GM20000 (cell line): Measurements from ENCODE around the gene B3GNT8.

ENCODE experiments used
- DNase-seq: peaks from one replicate; pipeline ENCODE4 v3.0.0; 2012; ENCODE audit warnings: low spot score
- TF ChIP-seq, protein P1 (sequence below): IDR thresholded peaks from 2 replicates; pipeline ENCODE4 v1.5.1; 2012; ENCODE audit warnings: mild to moderate bottlenecking, control low read depth; ENCODE audit errors: extremely low read depth, missing control alignments

Gene B3GNT8

DNA sequence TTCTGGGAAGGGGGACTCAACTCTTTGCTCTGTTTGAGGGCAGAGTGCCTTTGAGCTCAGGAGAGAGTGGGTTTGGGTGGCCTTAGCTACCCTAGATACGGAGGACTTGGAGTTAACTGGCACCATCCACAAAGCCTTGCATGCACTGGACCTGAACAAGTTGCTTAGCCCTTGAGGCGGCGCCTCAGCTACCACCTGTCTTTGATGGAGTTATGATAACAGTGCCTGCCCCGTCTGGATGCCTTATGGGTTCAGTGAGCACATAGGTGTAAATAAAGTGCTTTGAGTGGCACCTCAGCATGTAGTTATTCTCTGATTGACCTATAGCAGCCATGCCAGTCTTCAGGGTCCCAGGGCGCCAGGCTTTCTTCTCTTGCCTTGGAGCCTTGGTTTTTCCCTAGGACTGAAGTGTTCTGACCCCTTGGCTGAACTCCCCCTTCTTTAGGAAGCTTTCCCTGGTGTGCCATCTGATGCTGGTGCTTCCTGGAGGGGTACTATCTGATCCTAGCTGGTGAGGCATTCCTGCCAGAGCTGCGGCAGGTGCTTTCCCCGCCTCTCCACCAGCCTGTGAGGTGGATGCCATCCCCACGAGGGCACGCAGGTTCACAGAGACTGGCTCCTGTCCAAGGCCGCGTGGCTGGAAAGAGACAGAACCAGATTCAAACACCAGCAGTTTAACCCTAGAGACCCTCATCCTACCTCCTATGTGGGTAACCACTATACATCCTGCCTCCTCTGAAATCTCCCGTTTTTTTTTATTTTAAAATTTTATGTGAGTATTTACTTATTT lies 23.8 kb downstream of the B3GNT8 start:
- no peak for DNase-seq
- TF ChIP-seq, protein P1, sequence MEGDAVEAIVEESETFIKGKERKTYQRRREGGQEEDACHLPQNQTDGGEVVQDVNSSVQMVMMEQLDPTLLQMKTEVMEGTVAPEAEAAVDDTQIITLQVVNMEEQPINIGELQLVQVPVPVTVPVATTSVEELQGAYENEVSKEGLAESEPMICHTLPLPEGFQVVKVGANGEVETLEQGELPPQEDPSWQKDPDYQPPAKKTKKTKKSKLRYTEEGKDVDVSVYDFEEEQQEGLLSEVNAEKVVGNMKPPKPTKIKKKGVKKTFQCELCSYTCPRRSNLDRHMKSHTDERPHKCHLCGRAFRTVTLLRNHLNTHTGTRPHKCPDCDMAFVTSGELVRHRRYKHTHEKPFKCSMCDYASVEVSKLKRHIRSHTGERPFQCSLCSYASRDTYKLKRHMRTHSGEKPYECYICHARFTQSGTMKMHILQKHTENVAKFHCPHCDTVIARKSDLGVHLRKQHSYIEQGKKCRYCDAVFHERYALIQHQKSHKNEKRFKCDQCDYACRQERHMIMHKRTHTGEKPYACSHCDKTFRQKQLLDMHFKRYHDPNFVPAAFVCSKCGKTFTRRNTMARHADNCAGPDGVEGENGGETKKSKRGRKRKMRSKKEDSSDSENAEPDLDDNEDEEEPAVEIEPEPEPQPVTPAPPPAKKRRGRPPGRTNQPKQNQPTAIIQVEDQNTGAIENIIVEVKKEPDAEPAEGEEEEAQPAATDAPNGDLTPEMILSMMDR: no peak

DNA sequence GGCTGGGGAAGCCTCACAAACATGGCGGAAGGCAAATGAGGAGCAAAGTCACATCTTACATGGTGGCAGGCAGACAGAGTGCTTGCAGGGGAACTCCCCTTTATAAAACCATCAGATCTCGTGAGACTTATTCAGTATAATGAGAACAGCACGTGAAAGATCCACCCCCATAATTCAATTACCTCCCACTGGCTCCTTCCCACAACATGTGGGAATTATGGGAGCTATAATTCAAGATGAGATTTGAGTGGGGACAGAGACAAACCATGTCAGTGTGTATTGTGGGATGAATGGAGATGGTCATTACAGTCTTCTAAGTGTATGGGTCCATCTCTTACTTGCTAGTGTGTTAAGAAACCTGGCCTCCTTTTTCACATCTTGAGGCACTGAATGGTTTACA lies 25.2 kb downstream of the B3GNT8 start:
- TF ChIP-seq, protein P1: no peak
- DNase-seq: no peak

DNA sequence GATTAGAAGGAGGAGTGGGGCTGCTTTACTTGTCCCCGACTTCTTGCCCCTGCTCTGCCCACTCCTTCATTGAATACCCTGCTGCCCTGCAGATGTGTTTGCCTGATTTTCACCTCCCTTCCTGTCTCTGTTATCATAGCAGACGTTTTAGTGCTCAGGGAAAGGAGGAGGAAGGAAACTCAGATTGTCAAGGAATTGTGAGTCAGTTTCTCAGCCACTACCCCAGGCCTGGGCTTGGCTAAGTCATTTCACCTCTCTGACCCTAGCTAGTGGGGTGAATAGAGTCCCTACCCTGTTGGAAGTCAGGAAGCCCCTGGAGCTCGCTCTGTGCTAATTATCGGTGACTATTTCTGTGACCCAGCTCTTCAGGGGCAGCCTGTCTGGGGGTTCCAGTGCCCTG lies 25.7 kb downstream of the B3GNT8 start:
- DNase-seq: no peak
- TF ChIP-seq, protein P1: no peak

DNA sequence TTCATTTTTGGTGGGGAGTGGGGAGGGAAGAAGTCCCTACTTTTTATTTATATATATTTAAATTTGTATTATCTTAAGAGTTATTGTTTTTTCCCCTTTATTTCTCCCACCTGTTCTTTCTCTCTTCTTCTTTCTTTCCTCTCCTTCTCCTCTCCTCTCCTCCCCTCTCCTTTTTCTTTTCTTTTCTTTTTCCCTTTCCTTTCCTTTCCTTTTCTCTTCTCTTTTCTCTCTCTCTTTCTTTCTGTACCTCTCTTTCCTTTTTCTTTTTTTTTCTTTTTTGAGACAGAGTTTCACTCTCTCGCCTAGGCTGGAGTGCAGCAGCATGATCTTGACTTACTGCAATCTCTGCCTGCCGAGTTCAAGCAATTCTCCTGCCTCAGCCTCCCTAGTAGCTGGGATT lies 27.6 kb downstream of the B3GNT8 start:
- no peak for DNase-seq
- TF ChIP-seq, protein P1: no peak

DNA sequence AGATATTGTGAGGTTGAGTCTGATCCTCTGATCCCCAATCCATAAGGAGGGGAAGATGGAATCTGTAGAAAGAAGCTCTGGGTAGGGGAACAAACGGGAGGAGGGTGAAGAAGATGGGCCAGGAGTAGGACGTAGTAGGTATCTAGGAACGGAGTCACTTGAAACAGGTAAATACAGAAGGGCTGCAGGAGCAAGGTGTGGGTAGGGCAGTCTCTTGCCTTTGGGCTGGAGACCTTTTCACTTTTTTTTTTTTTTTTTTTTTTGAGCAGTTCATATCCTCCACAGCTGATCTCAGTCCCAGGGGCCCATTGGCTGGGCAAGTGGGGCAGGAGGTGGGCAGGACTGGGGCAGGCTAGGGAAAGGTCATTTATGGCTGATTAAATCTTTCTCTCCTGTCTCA lies 28.1 kb downstream of the B3GNT8 start:
- TF ChIP-seq, protein P1: no peak

DNA sequence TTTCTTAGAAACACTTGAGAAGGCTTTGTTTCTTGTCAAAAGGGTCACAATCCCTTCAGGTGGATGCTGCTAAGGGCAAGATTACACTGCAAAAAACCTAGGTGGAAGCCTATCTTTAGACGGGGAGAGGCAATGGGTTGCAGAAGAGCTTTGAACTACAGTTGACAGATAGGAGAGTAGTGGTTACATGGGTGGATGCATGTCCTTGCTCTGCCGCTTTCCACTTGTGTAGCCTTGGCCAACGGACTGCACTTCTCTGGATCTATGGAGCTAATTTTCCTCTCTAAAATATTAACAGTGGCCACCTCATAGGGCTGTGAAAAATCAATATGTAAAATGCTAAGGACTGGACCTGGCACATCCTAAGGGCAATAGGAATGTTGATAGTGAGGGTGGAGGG lies 28.6 kb downstream of the B3GNT8 start:
- TF ChIP-seq, protein P1: no peak
- DNase-seq: no peak

More for the DNA sequence above, 28.1 kb downstream of the B3GNT8 start:
- no peak for DNase-seq

DNA sequence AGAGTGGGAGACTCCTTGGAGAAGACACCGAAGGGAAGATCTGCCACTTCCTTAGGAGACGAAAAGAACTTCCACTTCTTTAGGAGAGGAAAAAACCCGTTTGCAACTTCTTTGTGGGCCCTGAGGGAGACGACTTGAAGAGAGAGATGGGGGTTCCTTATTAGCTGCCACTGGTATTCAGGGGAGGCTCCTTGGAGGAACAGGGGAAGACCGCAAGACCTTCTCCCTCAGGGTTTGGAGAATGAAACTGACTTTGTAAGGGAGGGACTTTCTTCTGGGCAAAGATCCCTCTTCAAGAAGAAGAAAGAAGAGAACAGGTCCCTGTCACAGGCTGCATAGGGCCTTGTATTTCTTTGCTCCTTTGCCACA lies 29.1 kb downstream of the B3GNT8 start:
- TF ChIP-seq, protein P1: no peak
- no peak for DNase-seq
